ENCODE data around the gene CCL28.
"Not testable (repeated sequence)": the region's sequence is repeated elsewhere in the genome, so short reads cannot be mapped to it uniquely, and the experiment has no call there.

Gene CCL28

GRCh38 chr5:43409809-43410271 lies 2.4 kb downstream of the CCL28 start:
- no peak for FAIRE-seq

- not testable (repeated sequence) for FAIRE-seq
These were observed 9.6 kb downstream of the CCL28 start for GRCh38 chr5:43402524-43403066.

- FAIRE-seq, result no peak
These were observed 10.4 kb downstream of the CCL28 start for GRCh38 chr5:43401827-43402226.

GRCh38 chr5:43400082-43400481 lies 12.1 kb downstream of the CCL28 start:
- FAIRE-seq, result no peak

GRCh38 chr5:43396762-43397304 lies 15.4 kb downstream of the CCL28 start:
- no peak for FAIRE-seq

GRCh38 chr5:43390471-43390870 lies 21.7 kb downstream of the CCL28 start:
- no peak for FAIRE-seq

GRCh38 chr5:43389679-43390329 lies 22.4 kb downstream of the CCL28 start:
- FAIRE-seq, result peak; percentile 33

GRCh38 chr5:43386960-43387362 lies 25.2 kb downstream of the CCL28 start:
- no peak for FAIRE-seq

GRCh38 chr5:43376496-43377140 lies 35.6 kb downstream of the CCL28 start:
- no peak for FAIRE-seq

- no peak for FAIRE-seq
These were observed 40.4 kb downstream of the CCL28 start for GRCh38 chr5:43371821-43372220.

GRCh38 chr5:43370352-43370751 lies 41.8 kb downstream of the CCL28 start:
- FAIRE-seq, result no peak

- FAIRE-seq, result no peak
These were observed 42.5 kb downstream of the CCL28 start for GRCh38 chr5:43369651-43370050.

- FAIRE-seq, result no peak
These were observed 44.1 kb downstream of the CCL28 start for GRCh38 chr5:43367909-43368669.

GRCh38 chr5:43367453-43367852 lies 44.7 kb downstream of the CCL28 start:
- no peak for FAIRE-seq

GRCh38 chr5:43366680-43367246 lies 45.4 kb downstream of the CCL28 start:
- FAIRE-seq, result not testable (repeated sequence)

GRCh38 chr5:43365155-43365554 lies 47.0 kb downstream of the CCL28 start:
- not testable (repeated sequence) for FAIRE-seq

GRCh38 chr5:43363445-43364152 lies 48.6 kb downstream of the CCL28 start:
- FAIRE-seq, result no peak

GRCh38 chr5:43362725-43363435 lies 49.3 kb downstream of the CCL28 start:
- no peak for FAIRE-seq

- FAIRE-seq, result no peak
These were observed 53.5 kb downstream of the CCL28 start for GRCh38 chr5:43358726-43359125.

GRCh38 chr5:43358301-43358700 lies 53.9 kb downstream of the CCL28 start:
- no peak for FAIRE-seq

GRCh38 chr5:43357878-43358281 lies 54.3 kb downstream of the CCL28 start:
- no peak for FAIRE-seq
